GM20000 (cell line): ENCODE data around the gene TBC1D16.
"Not testable (repeated sequence)": the region's sequence is repeated elsewhere in the genome, so short reads cannot be mapped to it uniquely, and the experiment has no call there.

Experiments used
- DNase-seq: peaks from one replicate; pipeline ENCODE4 v3.0.0; 2012; ENCODE audit warnings: low spot score
- TF ChIP-seq, protein P1 (sequence below): IDR thresholded peaks from 2 replicates; pipeline ENCODE4 v1.5.1; 2012; ENCODE audit warnings: mild to moderate bottlenecking, control low read depth; ENCODE audit errors: extremely low read depth, missing control alignments

TBC1D16 gene

DNA sequence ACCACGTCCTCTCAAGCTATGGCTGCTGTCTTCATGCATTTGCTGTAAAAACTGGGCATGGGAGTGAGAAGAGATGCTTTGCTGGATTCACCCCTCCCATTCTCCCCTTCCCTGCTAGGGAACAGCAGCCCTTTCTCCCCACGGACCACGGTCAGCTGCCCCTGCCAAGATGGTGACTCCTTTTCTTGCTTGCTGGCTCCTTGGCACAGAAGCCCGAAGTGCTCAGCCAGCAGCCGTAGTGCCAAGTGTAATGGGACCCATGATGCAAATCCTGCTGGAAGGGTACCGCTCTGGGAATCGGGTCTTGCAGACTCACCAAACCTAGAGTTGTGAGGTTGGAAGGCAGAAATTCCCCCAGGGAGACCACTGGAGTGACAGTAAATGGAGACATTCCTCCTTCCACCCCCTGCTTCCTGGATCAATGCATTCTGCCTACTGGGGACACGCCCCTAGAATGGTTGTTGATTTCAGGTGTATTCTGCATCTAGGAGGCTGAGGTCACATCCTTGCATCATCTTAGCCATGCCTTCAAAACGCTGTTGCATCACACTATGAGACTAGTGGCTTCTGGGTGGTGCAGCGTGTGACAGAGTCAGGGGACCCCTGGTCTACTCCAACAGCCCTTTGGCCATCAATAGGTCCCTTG lies 133.4 kb downstream of the TBC1D16 start:
- TF ChIP-seq, protein P1, sequence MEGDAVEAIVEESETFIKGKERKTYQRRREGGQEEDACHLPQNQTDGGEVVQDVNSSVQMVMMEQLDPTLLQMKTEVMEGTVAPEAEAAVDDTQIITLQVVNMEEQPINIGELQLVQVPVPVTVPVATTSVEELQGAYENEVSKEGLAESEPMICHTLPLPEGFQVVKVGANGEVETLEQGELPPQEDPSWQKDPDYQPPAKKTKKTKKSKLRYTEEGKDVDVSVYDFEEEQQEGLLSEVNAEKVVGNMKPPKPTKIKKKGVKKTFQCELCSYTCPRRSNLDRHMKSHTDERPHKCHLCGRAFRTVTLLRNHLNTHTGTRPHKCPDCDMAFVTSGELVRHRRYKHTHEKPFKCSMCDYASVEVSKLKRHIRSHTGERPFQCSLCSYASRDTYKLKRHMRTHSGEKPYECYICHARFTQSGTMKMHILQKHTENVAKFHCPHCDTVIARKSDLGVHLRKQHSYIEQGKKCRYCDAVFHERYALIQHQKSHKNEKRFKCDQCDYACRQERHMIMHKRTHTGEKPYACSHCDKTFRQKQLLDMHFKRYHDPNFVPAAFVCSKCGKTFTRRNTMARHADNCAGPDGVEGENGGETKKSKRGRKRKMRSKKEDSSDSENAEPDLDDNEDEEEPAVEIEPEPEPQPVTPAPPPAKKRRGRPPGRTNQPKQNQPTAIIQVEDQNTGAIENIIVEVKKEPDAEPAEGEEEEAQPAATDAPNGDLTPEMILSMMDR: no peak
- no peak for DNase-seq

DNA sequence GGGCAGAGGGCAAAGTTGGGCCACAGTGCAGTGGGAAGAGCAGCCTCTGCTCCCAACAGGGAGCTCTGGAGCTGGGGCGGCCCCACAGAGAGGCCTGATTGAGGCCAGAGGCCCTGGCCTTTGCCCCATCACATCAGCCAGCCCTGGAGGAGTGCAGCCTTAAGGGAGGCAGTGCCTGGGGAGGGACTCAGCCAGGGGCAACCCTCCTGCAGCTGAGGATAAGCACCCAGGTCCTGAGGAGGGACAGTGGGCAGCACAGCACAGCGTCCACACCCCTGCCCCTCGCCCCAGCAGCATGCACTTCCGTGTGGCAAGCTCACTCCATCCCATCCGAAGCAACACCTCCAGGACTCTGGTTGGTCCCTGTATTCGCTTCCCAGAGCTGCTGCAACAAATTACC lies 134.5 kb downstream of the TBC1D16 start:
- no peak for DNase-seq
- TF ChIP-seq, protein P1: no peak

DNA sequence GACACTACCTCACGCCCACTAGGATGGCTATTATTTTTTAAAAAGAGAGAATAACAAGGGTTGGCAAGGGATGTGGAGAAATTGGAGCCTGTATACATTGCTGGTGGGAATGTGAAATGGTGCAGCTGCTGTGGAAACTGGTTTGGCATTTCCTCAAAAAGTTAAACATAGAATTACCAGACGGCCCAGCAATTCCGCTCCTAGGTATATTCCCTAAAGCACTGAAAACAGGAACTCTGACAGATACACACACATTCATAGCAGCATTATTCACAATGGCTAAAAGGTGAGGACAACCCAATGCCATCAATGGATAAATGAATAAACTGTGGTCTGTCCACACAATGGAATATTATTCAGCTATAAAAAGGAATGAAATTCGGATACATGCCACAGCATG lies 136.1 kb downstream of the TBC1D16 start:
- DNase-seq: no peak
- TF ChIP-seq, protein P1: no peak

DNA sequence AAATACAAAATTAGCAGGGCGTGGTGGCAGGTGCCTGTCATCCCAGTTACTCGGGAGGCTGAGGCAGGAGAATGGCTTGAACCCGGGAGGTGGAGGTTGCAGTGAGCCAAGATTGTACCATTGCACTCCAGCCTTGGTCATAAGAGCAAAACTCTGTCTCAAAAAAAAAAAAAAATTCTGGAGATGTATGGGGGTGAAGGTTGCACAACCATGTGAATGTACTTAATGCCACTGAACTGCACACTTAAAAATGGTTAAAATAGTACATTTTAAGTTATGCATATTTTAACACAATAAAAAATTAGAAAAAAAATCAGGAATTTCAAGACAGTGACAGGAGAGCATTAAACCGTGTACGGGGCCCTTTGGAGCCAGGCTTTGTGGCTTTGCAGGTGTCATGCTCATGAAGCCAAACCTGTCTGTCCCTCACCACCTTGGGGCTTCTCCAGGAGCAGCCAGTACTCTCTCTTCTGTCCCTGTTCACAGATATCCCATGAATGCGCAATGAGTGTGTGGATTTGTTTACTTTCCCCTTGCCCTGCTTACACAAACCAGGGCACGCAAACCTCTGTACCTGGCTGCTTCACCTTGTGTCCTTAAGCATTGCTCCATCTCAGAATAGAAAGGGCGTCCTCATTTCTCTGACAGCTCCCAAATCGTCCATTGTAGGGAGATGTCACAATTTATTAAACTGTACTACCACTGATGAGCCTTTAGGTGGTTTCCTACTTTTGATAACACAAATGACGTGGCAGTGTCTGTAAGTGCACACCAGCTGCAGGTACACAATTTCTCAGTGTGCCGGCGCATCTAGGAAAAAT lies 138.2 kb downstream of the TBC1D16 start:
- TF ChIP-seq, protein P1: no peak
- DNase-seq: no peak

DNA sequence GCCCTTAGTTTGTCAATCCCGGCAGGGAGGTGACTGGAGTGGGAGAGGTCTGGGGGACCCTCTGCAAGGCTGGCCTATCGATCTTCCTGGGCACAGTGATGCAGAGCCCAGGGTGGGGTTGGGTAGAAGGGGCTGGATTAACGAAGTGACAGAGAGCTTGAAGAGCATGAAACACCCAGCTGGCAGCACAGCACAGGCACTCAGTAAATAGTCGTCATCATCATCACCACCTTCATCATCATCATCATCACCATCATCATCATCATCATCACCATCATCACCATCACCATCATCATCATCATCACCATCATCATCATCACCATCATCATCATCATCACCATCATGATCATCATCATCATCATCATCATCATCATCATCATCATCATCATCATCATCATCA lies 142.2 kb downstream of the TBC1D16 start:
- DNase-seq: not testable (repeated sequence)

DNA sequence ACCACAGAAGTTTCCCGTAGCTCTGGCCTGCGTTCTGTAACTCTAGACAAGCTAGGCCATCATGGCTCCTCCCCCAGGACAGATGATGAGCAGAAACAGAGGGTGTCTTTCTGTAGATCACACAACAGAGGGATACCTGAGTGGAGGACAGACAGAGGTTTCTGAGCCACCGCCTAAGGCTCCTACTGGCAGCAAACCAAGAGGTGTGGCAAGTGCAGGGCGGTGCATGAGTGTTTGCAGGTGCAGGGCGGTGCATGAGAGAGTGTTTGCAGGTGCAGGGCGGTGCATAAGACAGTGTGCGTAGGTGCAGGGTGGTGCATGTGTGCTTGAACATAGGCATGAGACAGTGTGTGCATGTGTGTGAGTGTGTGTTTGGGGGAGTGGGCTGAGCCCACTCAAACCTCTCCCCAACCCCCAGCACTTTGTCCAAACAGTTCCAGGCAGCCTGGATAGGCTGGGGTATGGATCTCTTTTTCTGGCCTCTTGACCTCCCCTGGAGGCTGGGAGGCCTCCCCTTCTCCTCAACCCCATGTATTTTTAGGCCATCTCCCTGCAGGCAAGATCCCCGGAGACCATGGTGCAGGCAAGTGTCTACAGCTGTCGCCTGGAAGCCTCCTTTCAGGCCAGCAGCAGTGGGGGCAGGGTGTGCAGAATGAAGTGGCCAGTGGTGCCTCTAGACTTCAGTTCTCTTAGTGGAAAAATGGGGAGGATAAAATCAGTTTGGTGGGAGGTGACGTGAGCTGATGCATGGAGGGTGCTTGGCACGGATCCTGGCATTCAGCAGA lies 143.0 kb downstream of the TBC1D16 start:
- TF ChIP-seq, protein P1: no peak
- no peak for DNase-seq

DNA sequence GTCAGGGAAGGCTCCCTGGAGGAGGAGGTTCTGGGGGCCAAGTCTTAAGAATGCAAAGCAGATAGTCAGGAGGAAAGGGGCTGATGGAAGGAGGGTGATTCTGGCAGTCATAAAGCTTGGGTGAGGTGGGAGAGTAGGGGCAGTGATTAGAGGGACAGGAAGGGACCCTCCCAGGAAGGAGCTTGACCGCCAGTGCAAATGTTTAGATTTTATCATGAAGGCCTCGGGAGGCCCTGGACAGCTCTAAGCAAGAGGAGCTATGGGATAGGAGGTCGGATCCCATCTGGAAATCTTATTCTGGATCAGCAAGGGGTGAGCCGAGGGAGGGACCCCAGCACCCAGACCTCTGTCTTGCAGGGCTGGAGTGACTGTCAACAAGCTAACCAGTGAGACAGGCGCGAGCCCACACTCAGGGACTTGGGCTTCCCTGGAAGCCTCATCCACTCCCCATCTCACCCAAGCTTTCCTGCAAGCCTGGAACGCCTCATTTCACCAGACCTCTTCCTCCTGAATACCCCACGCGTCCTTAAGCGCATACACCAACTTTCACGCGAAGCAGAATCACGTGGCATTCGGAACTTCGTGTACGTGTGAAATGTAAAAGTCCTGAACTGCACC lies 144.4 kb downstream of the TBC1D16 start:
- no peak for DNase-seq
- TF ChIP-seq, protein P1: no peak
